Astrocyte of the spinal cord (primary cell): ENCODE results near the gene NPR3.

Experiments
- DNase-seq: peaks from one replicate; pipeline ENCODE4 v3.0.0; 2011; ENCODE audit warnings: low read depth, low spot score
- H3K4me3 ChIP-seq: 2 replicates; pipeline ENCODE4 v1.5.1; 2011; ENCODE audit warnings: low read depth, mild to moderate bottlenecking, low read length, moderate library complexity
- CTCF ChIP-seq: IDR thresholded peaks from 2 replicates; pipeline ENCODE4 v1.5.1; 2012; ENCODE audit warnings: low read depth, mild to moderate bottlenecking, low read length, inconsistent platforms
- in situ Hi-C: cut with HindIII; loops from 2 replicates; pipeline ENCODE4 v1.10.0; 2017; ENCODE audit warnings: low sequenced_read_pairs

NPR3 gene

GRCh38 chr5:32777733-32778132 lies 66.6 kb downstream of the NPR3 start:
- TF ChIP-seq CTCF: no peak
- DNase-seq: no peak
- no peak overlapping the region for H3K4me3 ChIP-seq
- in situ Hi-C loops: no loop called here

GRCh38 chr5:32778403-32778802 lies 67.3 kb downstream of the NPR3 start:
- in situ Hi-C loops: no loop called here
- no peak for DNase-seq
- H3K4me3 ChIP-seq: no peak overlapping the region
- no peak for TF ChIP-seq CTCF

GRCh38 chr5:32779754-32780415 lies 68.8 kb downstream of the NPR3 start:
- TF ChIP-seq CTCF: no peak
- in situ Hi-C loops: no loop called here
- DNase-seq: no peak

GRCh38 chr5:32780508-32780919 lies 69.4 kb downstream of the NPR3 start:
- no peak for TF ChIP-seq CTCF
- H3K4me3 ChIP-seq: no peak overlapping the region
- DNase-seq: peak; percentile 24
- in situ Hi-C loops: no loop called here

More at GRCh38 chr5:32779754-32780415, 68.8 kb downstream of the NPR3 start:
- no peak overlapping the region for H3K4me3 ChIP-seq

- in situ Hi-C loops: no loop called here
- no peak for TF ChIP-seq CTCF
- no peak overlapping the region for H3K4me3 ChIP-seq
- no peak for DNase-seq
These were observed 72.5 kb downstream of the NPR3 start for GRCh38 chr5:32783661-32784060.

GRCh38 chr5:32785611-32786254 lies 74.6 kb downstream of the NPR3 start:
- DNase-seq: peak; percentile 77
- no peak for TF ChIP-seq CTCF
- H3K4me3 ChIP-seq: no peak overlapping the region
- in situ Hi-C loops: no loop called here
